Erythroblast (primary cell): ENCODE measurements around the gene CLTCL1.

Source experiments
- GATA1 ChIP-seq: IDR thresholded peaks from 2 replicates; pipeline ENCODE4 v1.6.1; 2011; ENCODE audit warnings: low read depth, mild to moderate bottlenecking, control low read depth, low read length, moderate library complexity
- POLR2A ChIP-seq: IDR thresholded peaks from 2 replicates; pipeline ENCODE4 v1.6.1; 2011; ENCODE audit warnings: mild to moderate bottlenecking, low read length

GRCh38 chr22:19321757-19322156 is 30.2 kb upstream of the CLTCL1 start:
- TF ChIP-seq POLR2A = no peak
- no peak for TF ChIP-seq GATA1
